ENCODE measurements around the gene POLR3GL.
A peak's percentile ranks its signal among the peaks of the same experiment; 100 is the strongest.

The POLR3GL gene

DNA sequence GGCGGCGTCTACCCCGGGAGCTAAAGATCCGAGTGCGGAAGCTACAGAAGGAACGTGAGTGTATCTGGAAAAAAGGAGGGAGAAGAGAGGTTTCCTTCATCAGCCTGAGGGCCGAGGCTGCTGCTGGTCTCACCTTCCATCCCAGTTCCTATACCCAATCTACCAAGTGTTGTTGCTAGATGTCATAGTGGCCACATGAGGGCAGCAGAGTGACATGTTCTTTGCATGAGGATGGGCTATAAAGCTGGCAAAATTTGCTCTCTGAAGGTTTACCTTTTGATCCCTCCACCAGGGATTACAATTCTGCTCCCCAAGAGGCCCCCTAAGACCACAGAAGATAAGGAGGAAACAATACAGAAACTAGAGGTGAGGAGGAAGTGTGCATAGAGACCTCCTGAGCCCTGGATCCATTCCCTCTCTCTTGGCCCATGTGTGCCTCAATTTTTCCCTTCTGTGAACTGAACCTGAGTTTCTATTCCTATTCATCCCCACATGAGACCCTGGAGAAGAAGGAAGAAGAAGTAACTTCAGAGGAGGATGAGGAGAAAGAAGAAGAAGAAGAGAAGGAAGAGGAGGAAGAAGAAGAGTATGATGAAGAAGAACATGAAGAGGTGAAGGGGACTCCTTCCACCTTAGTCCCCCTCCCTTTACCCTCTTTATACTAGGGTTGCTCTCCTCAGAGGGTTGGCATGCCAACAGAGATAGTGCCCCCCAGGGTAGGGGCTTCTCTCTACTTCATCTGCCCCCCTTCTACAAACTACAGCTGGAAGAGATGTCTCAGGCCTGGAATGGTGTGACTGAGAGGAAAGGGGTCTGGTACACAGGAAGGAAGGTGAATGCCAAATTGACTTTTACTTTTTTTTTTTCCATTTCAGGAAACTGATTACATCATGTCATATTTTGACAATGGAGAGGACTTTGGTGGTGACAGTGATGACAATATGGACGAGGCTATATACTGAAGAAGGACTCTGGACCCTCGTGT lies 13.3 kb downstream of the POLR3GL start:
- DNase-seq = peak; percentile 85 to 88

DNA sequence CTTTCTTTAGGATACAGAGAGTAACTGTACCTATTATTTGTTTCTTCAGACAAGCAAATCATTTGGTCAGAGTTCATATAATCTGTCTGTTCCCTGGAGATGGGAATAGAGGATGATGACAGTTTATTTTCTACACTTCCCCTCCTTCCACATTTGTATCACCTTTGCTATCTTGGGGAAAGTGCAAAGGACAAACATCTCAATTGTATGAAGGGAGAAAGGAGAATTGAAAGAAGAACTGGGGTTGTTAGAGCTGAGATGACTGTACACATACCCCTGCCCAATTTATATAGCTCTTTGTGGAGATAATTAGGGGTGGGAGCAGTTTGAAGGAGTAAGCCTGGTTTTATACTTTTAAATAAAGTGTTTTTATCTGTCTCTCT lies 14.0 kb downstream of the POLR3GL start:
- no peak for DNase-seq

DNA sequence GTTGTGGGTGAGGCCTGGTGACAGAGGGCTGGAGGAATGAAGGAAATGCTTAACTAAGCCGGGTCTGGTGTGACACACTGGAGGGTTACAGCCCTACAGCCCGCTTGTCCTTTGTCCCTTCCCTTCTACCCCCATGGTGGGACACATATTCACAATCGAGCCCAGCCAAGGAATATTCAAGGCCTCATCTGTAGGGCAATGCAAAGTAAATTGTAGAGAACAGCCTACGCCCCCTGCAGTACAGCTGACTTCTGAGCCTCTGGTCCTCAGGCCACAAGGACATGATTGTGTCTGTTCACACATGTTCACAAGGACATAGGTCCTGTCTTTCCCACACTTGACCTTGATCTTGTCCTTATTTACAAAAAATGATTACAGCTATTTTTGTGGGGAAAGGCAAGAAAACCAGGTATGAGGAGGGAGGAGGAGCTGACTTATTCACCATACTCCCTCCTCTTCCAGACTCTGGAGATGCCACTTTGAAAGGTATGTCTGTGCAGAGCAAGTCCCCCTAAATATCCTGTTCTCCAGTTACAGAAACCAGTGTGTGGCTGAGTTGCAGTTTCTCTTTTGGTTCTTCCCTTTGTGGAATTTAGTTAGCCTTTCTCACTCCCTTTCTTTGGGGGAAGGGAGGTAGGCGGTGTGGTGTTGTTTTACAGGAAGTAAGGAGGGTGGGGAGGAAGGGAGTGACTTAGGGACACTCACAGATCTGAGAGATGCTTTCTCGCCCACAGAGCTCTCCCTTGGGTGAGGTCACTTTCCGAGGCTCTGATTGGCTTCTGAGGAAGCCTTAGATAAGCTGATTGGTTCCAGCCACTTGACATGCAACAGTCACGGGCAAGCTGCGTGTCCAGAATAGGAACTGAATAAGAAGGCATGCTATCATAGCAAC lies 14.6 kb downstream of the POLR3GL start:
- DNase-seq = peak; percentile 93 to 94

DNA sequence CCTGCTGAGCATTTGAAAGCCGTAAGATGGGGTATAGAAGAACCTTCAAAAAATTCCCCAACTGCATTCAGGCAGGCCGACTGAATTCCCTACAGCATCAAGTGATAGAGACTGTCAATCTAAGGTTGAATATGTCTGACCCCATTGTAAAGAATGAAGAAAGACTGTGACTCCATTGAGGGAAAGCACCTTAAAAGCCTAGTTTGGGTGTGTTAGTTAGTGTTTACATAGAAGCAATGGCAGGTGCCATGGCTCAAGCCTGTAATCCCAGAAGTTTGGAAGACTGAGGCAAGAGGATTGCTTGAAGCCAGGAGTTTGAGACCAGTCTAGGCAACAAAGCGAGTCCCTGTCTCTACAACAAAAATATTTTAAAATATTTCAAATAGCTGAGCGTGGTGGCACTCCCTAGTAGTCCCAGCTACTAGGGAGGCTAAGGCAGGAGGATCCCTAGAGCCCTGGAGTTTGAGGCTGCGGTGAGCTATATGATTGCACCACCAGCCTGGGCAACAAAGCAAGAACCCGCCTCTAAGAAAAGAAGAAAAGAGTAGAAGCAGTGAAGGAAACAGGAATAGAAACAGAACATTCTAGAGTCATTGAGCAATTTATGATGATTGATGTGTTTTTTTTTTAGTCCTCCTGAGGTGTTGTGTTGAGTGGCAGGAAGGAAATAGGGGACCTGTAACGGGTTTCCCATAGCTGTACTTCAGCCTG lies 15.4 kb downstream of the POLR3GL start:
- peak; percentile 56 to 70 for DNase-seq

GRCh38 chr1:145980457-145980994 lies 16.0 kb downstream of the POLR3GL start:
- no peak for DNase-seq

- no peak for DNase-seq
Observed at GRCh38 chr1:145982010-145982723, 17.7 kb downstream of the POLR3GL start.

DNA sequence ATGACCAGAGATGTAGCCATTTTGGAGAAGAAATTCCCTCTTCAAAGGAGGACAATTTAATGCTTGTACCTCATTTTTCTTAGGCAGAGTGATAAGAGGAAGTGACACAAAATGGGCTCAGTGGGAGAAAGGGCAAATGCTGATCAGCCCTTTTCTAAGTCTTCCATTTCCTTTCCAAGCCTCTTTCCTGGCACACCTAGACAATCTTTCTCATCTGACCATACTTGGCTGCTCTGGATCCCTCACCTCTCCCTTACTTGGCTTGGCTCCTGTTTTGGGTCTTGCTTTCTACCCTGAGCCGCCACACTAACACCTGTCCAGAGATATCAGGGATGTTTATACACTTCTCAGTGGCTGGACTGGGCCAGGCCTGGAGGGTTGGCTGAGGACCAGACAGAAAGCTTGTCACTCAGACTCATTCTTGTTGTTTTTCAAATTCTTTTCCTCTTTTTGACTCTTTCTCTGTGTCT lies 18.8 kb downstream of the POLR3GL start:
- DNase-seq = no peak

GRCh38 chr1:145983960-145984830 lies 19.7 kb downstream of the POLR3GL start:
- DNase-seq = peak in 1 of 2 donors; percentile 57

GRCh38 chr1:145985129-145985501 lies 20.6 kb downstream of the POLR3GL start:
- no peak for DNase-seq

GRCh38 chr1:145985502-145986439 lies 21.3 kb downstream of the POLR3GL start:
- DNase-seq = peak in 1 of 2 donors; percentile 27

GRCh38 chr1:145986551-145986950 lies 22.1 kb downstream of the POLR3GL start:
- no peak for DNase-seq

DNA sequence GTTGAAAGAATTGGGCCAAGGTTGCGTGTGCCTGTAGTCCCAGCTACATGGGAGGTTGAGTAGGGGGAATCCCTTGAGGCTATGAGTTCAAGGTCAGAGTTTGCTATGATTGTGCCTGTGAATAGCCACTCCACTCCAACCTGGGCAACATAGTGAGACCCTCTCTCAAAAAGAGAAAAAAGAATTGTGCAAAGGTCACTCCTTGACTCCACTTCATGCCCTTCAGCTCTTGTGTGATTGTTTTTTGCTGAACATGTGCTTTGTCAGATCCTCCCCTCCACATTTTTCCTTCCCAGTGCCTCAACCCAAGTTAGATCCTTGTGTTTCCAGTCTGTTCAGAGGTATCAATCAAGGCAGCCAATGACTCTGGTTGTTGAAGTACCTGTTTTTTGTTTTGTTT lies 23.4 kb downstream of the POLR3GL start:
- no peak for DNase-seq

GRCh38 chr1:145988773-145989172 lies 24.3 kb downstream of the POLR3GL start:
- peak in 1 of 2 donors; percentile 46 for DNase-seq

DNA sequence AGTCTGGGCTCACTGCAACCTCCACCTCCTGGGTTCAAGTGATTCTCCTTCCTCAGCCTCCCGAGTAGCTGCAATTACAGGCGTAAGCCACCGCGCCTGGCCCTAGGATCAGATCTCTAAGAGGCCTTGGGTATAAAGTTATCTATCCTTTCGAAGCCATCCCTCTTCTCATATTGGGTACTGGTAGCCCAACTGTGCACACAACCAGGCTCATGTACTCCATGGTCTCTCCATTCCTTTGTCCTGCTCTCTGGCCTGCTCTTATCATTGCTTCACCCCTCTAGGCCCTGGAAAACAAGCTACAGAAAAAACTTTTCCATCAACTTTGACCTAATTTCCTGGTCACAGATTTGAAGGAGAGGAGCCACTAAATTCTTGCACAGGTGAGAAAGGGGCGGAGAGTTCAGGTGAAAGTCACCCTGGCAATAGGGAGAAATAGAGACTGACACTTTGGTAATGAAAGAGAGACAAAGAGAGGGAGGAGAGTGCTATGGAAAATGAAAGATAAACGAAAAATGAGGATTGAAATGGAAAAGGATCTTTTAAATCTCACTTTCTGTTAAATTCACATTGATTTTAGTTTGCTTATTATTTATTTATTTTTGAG lies 25.9 kb downstream of the POLR3GL start:
- DNase-seq = peak in 1 of 2 donors; percentile 50

GRCh38 chr1:145991735-145992412 lies 27.4 kb downstream of the POLR3GL start:
- DNase-seq = peak in 1 of 2 donors; percentile 48

DNA sequence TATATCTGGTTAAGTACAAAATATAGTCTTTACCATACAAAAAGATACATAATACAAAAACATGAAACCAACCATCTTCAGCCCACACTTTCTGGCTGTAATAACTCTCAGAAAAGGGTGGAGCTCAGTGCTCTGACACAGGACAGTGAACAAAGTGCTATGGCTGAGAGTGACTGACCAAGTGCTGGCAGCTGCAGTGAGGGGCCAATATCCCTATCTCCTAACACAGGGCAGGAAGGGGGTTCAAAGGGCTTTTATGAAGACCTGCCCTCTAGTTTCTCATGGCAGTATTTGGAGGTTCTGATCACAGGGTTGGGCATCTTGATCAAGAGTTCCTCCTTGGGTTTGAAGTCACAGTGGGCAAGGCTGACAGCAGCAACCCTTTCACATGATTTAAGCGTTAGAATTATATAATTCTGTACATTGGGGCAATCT lies 28.0 kb downstream of the POLR3GL start:
- no peak for DNase-seq

DNA sequence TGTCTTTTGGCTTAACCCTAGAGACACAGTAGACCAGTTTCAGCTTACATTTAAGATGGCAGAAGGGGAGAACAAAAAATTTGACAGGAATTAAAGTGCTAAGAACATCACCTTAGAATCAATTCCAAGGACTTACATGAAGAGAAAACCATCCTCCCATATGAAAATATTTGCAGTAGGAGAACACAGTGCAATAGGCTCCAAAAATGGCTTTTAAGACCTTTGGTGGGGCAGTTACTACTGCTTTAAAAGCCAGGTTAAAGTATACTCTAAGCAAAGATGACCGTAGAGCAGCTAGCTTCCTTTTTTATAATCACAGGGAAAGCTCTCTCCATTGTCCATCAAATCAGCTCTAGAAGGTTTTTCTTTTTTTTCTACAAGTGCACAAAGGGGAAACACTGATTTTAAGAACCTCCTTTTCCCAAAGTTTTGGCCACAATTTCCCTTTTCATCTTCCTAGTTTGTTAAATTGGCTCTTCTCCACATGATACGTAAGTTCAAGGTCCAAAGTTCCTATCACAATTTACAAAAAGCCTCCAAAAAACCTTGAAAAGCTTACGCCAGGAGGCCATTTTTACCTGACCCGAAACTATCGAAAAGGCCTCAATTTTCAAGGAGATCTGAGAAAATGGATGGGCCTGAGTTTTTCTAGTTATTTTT lies 28.6 kb downstream of the POLR3GL start:
- DNase-seq = no peak

All from CD4-positive, alpha-beta T cell treated with Interferon alpha-2 for 1 hour (primary cell).